HG03439 (cell line): Measurements from ENCODE around the gene CPA3.

ENCODE experiments used
- ATAC-seq: cut with Tn5 transposase; IDR thresholded peaks from one replicate; pipeline ENCODE4 v1.9.1; 2021; ENCODE audit warnings: mild to moderate bottlenecking, moderate library complexity; ENCODE audit not compliant: unreplicated experiment

Gene CPA3

DNA sequence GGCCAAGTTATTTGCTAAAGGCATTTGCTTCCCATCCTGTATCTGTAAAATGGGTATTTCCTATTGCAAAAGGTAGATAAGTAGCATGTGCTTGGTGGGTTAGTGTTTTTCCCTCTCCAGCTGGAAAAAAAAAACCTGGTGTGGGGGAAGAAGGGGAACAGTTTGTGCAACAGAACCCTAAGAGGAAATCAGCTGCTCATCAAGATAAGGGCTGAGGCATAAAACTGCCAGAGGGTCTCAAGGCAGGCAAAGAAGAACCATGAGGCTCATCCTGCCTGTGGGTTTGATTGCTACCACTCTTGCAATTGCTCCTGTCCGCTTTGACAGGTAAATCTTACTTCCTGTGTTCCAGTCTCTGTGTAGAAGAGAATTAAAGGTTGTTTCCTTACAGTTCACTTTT lies at the start of gene CPA3:
CPA3 (plus strand) TSS at position 248 of the 400 bp plus-strand sequence; CDS start at position 260, 12 bp downstream.
- no peak for ATAC-seq

- no peak for ATAC-seq
Measured at GRCh38 chr3:148815316-148816110, 49.6 kb upstream of the CPA3 start.

- ATAC-seq: no peak
Measured at GRCh38 chr3:148816427-148816826, 48.7 kb upstream of the CPA3 start.

- ATAC-seq: no peak
Measured at GRCh38 chr3:148816981-148817525, 48.0 kb upstream of the CPA3 start.

- ATAC-seq: no peak
Measured at GRCh38 chr3:148820361-148821245, 44.5 kb upstream of the CPA3 start.

- no peak for ATAC-seq
Measured at GRCh38 chr3:148823026-148823425, 42.1 kb upstream of the CPA3 start.

GRCh38 chr3:148825476-148825875 lies 39.6 kb upstream of the CPA3 start:
- no peak for ATAC-seq

DNA sequence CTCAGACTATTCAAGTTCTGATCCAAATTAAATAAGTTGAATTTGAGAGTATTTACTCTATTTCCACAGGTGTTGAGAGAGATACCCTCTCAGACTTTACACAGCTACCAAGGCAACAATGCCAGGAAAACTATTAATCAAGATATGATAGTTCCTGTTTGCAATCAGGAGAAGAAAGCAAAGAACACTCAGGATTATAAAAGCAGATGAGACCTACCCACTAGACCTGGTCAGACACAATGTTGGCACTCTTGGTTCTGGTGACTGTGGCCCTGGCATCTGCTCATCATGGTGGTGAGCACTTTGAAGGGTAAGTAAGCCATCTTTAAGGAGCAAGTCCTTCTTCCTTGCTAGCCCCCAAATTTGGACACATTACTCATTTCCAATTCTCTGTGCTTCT lies 37.5 kb upstream of the CPA3 start, which contains the start of gene CPB1:
CPB1 (plus strand) TSS at position 227 of the 400 bp plus-strand sequence; CDS start at position 240, 13 bp downstream.
- ATAC-seq: no peak

DNA sequence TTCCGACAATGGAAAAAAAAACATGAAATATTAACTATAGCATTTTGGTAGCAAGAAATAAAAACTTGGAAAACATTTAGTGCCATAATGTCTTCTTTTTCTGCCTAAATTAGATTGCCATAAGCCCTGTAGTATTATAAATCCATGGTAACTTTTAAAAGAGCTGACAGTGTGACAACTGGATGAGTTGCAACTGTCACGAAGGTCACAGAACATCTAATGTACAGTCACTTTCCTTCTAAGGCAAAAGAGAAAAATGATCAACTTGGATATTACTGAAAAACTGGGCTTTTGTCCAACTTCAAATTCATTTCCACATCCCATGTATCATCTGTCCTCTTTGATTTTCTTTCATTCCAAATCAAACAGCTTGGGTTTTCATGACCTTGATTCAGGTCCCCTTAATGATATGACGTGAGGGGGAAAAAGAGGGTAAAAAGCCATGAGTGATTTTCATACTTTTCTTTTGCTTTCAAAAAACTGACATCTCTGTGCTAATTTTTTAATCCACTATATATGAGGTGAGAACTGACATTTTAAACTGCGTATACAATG lies 36.9 kb upstream of the CPA3 start:
- ATAC-seq: no peak

DNA sequence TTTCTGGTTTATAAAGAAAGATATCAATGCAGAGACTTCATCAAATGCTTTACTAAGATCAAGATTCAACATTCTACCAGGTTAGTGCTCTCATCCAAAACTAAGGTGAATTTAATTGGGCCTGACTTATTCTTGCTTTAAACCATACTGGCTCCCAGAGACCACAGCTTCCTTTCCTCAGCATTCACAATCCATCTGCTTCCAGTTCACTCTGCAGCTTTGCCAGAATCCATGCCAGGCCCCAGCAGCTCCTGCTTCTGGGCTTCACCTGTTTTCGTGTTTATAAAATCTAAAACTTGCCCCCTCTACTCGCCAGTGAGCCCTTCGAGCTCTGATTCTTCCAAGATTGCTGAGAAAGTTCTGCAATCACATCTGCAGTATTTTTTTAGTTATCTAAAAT lies 35.2 kb upstream of the CPA3 start:
- ATAC-seq: no peak

- ATAC-seq: no peak
Measured at GRCh38 chr3:148833223-148833622, 31.9 kb upstream of the CPA3 start.

DNA sequence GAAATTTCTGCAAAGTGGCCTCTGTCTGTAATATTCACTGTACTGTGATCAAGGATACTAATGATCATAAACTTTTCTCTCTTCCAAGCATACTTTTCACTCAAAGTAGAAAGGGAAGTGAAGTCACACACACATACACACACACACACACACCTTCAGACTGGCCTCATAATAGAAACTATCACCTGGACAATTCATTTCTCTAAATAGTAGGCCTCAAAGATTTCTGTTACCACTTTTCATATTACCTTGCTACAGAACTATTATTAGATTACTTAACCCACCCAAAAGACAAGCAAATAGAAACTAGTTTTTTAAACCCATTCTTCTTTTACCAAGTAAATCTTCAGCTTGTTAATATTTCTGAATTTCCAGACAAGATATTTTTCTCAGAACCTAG lies 25.3 kb upstream of the CPA3 start:
- ATAC-seq: no peak

- no peak for ATAC-seq
Measured at GRCh38 chr3:148840451-148840850, 24.6 kb upstream of the CPA3 start.

- ATAC-seq: no peak
Measured at GRCh38 chr3:148845756-148846395, 19.2 kb upstream of the CPA3 start.

DNA sequence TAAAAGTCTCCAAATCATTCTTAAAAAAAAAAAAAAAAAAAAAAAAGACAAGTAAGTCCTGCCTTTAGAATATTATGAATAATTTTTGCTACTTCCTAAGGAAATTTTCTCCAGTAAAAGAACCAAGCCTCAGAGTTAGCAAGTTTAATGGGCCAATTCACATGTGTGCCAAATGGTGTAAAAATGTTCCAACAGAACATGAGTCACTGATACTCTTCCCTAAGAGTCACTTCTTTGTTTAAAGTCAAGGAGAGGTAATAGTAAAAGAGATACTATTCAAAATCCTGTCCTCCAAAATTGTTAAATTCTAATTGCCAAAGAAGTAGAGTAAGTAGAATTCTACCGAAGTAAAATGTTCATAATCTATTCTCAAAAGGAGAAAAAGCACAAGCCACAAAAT lies 17.7 kb upstream of the CPA3 start:
- no peak for ATAC-seq

- no peak for ATAC-seq
Measured at GRCh38 chr3:148848410-148848809, 16.7 kb upstream of the CPA3 start.

GRCh38 chr3:148852271-148852992 lies 12.7 kb upstream of the CPA3 start:
- no peak for ATAC-seq

GRCh38 chr3:148853076-148853475 lies 12.0 kb upstream of the CPA3 start:
- ATAC-seq: no peak

DNA sequence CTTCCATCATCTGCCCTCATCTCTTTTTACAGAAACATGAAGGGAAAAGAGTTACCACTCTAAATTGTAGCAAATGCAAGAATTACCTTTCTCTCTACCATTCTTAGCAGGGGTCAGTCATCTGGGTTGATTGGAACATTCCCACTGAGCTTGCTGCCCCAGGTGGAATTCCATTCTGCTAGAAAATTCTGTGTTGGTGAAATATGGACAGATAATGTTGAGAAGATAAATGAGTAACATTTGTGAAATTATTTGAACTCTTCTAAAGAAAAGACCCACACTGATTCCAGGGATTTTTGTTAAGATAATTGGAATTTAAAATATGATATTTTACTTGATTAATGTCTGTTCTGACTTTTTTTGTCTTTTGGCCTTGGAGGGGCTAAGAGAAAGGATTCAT lies 11.0 kb upstream of the CPA3 start:
- no peak for ATAC-seq

DNA sequence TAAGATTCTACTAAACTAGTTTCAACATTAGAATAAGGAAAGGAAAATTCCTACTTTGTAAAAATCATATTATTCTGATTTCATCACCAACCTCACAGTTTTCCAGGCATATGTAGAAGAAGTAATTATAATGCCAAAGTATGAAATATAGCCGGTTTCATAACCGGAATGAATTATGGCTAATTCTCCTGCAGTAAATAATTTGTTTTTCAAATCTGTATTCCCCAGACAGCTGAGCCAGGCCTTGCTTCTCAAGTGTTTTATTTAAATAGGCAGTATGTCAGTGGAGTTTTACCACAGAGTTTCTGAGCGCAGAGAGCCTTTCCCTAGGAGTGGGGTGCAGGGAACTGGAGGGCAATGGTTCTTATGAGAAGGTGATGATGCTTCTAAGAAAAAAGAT lies 8.7 kb upstream of the CPA3 start:
- ATAC-seq: no peak
